Duodenal mucosa (tissue), 2 donors: Measurements from ENCODE around the gene SDK2.
"Not testable (repeated sequence)": the region's sequence is repeated elsewhere in the genome, so short reads cannot be mapped to it uniquely, and the experiment has no call there.

Experiments
- H3K27ac ChIP-seq: one replicate; pipeline ENCODE4 v1.7.0; 2013; ENCODE audit warnings: low read depth, low read length
- H3K27me3 ChIP-seq, 2 donors: one replicate each; pipeline ENCODE4 v1.7.0; 2013; ENCODE audit warnings: low read length in 2 of 2, control low read depth in 1 of 2; ENCODE audit not compliant: insufficient read depth in 2 of 2, control insufficient read depth in 1 of 2
- H3K36me3 ChIP-seq, 2 donors: one replicate each; pipeline ENCODE4 v1.7.0; 2013; ENCODE audit warnings: low read length in 2 of 2, control low read depth in 1 of 2; ENCODE audit not compliant: insufficient read depth in 2 of 2, control insufficient read depth in 1 of 2
- H3K4me1 ChIP-seq, 2 donors: one replicate each; pipeline ENCODE4 v1.7.0; 2013; ENCODE audit warnings: low read length in 2 of 2, control low read depth in 1 of 2; ENCODE audit not compliant: insufficient read depth in 2 of 2, control insufficient read depth in 1 of 2
- H3K4me3 ChIP-seq, 2 donors: one replicate each; pipeline ENCODE4 v1.7.0; 2013; ENCODE audit warnings: low read length in 2 of 2, low read depth in 1 of 2
- H3K9ac ChIP-seq, 2 donors: one replicate each; pipeline ENCODE4 v1.7.0; 2013; ENCODE audit warnings: low read length in 2 of 2, low read depth in 1 of 2
- H3K9me3 ChIP-seq, 2 donors: one replicate each; pipeline ENCODE4 v1.7.0; 2013; ENCODE audit warnings: low read length in 2 of 2, control low read depth in 1 of 2; ENCODE audit not compliant: control insufficient read depth in 1 of 2

The SDK2 gene

DNA sequence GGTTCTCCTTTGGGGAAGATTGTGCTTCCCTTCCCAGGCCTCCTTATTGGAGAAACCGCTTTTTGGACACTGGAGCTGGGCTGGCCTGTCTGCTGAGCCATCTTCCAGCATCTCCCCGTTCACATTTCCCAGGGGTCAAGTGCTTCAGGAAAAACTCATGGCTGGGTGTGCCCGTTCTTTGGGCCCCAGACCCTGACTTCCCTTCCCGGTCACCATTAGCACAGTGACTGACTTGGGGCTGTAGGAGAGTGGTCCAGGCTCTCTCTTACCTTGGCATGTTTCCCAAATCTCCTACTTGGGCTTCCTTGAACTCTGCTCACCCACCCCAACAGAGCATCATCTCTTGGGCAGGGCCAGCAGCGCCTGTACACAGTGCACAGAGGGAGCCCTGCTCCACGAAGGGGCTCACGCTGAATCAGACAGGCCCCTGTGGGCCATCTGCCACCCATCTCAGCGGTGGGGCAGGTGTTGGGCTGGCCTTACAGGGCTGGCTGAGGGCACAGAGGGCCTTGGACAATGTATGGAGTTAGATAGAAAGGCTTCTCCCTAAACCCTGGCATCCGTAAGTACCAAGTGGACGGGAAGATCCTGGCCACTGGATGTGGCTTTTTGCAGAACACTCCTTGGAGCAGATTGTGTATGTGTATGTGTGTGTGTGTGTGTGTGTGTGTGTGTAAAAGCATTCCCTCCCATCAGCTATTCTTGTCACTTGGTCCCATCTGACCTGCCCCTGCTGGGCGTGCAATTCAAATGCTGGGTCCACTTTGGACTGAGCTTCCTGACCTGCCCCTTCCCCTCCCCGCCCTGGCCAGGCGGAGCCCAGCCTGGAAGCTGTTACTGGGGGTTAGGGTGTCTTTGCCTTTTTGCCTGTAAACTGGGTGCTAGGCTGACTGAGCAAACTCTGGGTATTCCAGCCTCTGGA lies 307.6 kb downstream of the SDK2 start:
- H3K9me3 ChIP-seq = no peaks in the 10 kb centered on the region
- H3K4me1 ChIP-seq = peaks cover 16 to 17% of the 10 kb centered on the region in 2 donors
- H3K36me3 ChIP-seq = no peaks in the 10 kb centered on the region
- no peak overlapping the region for H3K4me3 ChIP-seq
- no peak overlapping the region for H3K27ac ChIP-seq
- H3K9ac ChIP-seq = no peak overlapping the region
- no peaks in the 10 kb centered on the region for H3K27me3 ChIP-seq

DNA sequence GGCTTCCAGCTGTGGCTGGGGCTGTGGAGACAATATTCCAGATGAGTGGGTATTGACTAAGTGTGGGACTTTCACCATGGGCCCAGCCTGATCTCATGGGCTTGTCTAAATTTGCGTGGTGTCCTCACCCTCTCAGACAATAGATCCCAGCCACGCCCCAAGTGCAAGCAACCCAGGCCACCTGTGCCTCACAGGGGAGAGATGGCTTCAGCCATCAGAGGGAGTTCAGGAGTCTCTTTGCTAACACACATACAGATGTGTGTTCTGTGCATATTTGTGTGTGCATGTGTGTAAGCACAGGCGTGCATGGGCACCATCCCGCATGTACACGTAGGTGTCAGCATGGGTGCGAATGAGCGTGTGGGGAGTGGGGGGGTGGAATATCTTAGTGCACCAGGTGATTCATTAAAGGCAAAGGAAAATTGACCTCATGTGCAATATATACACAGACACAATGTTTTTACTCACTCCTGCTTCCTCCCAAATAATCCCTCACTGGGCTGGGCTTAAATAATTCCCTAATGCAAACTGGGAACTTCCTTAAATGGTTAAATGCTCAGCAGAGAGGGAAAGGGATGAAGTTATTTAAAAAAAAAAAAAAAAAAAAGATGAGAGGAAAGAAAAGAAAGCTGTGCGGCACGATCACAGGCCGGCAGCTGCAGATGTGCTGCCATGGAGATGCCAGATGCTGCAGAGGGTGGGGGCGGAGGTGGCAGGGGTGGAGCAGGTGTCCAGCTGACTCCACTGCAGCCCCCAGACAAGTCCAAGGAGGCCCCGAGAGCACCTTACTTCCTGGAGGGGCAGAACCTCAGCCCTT lies 308.4 kb downstream of the SDK2 start:
- no peak overlapping the region for H3K9ac ChIP-seq
- no peak overlapping the region for H3K4me3 ChIP-seq
- no peak overlapping the region for H3K27ac ChIP-seq
- H3K9me3 ChIP-seq = no peaks in the 10 kb centered on the region
- no peaks in the 10 kb centered on the region for H3K36me3 ChIP-seq
- peaks cover 12 to 13% of the 10 kb centered on the region in 2 donors for H3K4me1 ChIP-seq
- no peaks in the 10 kb centered on the region for H3K27me3 ChIP-seq

DNA sequence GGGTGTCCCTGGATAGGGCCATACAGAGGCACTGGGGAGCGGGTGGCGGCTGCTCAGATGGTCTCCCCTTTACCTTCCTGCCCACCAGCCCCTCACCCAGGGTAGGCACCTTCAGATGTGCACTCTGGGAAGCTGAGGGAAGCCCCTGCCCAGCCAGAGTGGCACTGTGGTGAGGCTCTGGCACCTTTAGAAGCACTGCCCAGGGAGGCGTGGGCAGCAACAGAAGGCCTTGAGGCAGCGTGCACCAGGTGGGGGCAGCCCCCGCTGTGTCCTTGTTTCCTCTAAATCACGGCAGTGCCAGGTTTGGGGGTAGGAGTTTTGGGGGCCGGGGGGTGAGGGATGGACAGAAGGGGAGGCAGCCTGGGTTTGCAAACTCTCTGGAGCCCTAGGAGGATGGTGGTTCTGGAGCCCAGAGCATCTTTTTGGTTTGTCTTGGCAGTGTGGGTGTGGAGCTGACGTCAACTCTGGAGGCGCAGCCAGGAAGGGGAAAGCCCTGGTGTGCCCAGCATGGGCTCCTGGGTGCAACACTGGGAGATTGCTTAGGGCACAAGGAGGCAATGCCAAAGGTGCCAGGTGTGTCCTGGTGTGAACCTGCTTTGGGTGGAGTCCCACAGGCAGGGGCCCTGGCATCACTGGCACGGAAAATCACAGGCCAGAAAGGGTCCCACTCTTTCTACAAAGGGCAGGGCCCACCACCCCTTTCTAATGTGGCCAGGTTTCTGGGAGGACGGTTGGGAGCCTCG lies 309.3 kb downstream of the SDK2 start:
- H3K27ac ChIP-seq = no peak overlapping the region
- peaks cover 8 to 13% of the 10 kb centered on the region in 2 donors for H3K4me1 ChIP-seq
- no peak overlapping the region for H3K9ac ChIP-seq
- no peaks in the 10 kb centered on the region for H3K36me3 ChIP-seq
- no peaks in the 10 kb centered on the region for H3K9me3 ChIP-seq
- H3K27me3 ChIP-seq = no peaks in the 10 kb centered on the region
- H3K4me3 ChIP-seq = no peak overlapping the region

DNA sequence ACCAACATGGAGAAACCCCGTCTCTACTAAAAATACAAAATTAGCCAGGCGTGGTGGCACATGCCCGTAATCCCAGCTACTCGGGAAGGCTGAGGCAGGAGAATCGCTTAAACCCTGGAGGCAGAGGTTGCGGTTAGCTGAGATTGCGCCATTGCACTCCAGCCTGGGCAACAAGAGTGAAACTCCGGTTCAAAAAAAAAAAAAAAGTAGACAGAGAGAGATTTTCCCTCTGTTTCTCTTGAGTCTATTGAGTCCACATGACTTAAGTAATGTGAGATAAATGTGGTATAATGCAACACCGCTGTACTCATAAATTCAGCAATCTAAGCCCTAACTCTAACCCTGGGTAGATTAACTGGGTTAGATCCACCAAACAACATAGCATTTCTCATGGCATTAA lies 310.8 kb downstream of the SDK2 start:
- not testable (repeated sequence) for H3K4me3 ChIP-seq, H3K9me3 ChIP-seq, H3K36me3 ChIP-seq, H3K27ac ChIP-seq, H3K27me3 ChIP-seq, H3K9ac ChIP-seq
- H3K4me1 ChIP-seq = peaks cover 8 to 13% of the 10 kb centered on the region in 2 donors

DNA sequence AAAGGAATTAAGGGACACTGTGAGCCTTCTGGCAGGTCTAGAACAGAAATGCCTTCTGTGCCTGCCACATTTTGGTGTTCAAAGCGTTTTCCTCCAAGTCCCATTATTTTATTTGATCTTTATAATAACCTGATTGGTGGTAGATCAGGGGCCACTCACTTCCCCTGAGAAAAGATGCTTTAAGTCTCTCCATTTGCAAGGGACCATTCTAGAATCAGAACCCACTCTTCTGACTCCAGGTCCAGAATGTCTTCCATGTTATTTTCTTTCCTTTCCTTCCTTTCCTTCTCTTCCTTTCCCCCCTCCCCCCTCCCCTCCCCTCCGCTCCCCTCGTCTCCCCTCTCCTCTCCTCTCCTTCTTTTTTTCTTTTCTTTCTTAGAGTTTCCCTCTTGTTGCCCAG lies 313.2 kb downstream of the SDK2 start:
- Histone ChIP-seq H3K9ac (no peak overlapping the region), H3K4me3 (no peak overlapping the region), H3K27me3 (no peaks in the 10 kb centered on the region), H3K27ac (no peak overlapping the region), H3K4me1 (peaks cover 8 to 13% of the 10 kb centered on the region in 2 donors), H3K36me3 (no peaks in the 10 kb centered on the region), H3K9me3 (no peaks in the 10 kb centered on the region)

DNA sequence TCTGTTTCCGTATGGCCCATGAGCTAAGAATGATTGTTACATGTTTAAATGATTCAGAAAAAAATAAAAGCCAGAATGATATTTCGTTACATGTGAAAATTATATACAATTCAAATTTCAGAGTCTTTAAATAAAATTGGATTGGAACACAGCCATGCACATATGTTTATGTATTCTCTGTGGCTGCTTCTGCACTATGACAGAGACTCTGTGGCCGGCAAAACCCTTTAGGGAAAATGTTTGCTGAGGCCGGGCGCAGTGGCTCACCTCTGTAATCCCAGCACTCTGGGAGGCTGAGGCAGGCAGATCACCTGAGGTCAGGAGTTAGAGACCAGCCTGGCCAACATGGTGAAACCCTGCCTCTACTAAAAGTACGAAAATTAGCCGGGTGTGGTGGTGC lies 316.6 kb downstream of the SDK2 start:
- Histone ChIP-seq H3K4me1 (no peaks in the 10 kb centered on the region), H3K4me3 (no peak overlapping the region), H3K36me3 (no peaks in the 10 kb centered on the region), H3K27ac (no peak overlapping the region), H3K27me3 (no peaks in the 10 kb centered on the region), H3K9me3 (no peaks in the 10 kb centered on the region), H3K9ac (no peak overlapping the region)

DNA sequence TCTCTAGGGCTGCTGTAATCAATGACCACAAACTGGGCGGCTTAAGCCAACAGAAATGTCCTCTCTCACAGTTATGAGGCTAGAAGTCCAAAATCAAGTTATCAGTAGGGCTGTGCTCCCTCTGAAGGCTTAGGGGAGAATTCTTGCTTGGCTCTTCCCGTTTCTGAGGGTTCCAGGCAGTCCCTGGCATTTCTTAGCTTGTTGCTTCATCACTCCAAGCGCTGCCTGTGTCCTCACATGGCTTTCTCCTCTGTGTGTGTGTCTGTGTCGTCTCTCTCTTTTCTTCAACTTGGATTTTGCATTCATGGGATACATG lies 318.8 kb downstream of the SDK2 start:
- Histone ChIP-seq H3K36me3 (no peaks in the 10 kb centered on the region), H3K4me1 (no peaks in the 10 kb centered on the region), H3K27ac (no peak overlapping the region), H3K27me3 (no peaks in the 10 kb centered on the region), H3K4me3 (no peak overlapping the region), H3K9me3 (no peaks in the 10 kb centered on the region), H3K9ac (no peak overlapping the region)

DNA sequence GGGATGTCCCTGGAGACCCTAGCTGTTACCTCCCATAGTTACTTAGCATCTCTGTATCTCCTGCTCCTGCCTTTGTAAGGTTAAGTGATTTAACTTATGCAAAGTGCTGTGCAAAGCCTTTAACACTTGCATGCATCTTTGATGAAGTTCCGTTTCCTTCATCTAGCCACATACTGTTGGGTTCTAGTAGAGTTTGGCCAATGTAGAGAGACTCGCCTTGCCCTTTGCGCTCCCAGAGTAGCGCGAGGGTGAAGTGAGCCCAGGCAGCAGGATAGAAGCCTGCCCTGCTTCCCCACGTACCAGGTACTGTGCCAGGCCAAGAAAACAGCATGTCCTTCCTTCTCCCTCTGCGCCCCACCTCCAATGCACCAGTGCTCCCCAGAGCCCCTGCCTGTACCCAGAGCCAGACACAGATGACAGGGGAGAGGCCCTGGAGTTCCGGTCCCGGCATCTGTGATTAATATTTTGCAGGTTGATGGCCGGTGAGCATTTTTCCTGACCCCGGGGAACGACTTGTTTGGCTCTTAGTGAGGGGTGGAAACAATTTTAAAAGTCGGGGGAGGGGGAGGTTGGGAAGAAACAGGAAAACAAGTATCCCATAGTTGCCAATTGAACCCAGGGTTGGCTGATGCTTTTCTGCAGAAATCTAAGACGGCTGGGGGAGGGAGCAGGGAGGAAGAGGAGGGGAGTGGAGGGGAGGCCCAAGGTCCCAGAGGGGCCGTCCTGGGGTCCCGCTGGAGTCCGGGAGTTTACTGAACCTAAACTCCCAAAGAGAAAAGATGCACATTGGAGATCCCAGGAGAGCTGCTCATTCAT lies 319.3 kb downstream of the SDK2 start:
- no peaks in the 10 kb centered on the region for H3K27me3 ChIP-seq
- no peak overlapping the region for H3K27ac ChIP-seq
- no peaks in the 10 kb centered on the region for H3K4me1 ChIP-seq
- H3K9me3 ChIP-seq = no peaks in the 10 kb centered on the region
- H3K9ac ChIP-seq = no peak overlapping the region
- H3K36me3 ChIP-seq = no peaks in the 10 kb centered on the region
- no peak overlapping the region for H3K4me3 ChIP-seq

DNA sequence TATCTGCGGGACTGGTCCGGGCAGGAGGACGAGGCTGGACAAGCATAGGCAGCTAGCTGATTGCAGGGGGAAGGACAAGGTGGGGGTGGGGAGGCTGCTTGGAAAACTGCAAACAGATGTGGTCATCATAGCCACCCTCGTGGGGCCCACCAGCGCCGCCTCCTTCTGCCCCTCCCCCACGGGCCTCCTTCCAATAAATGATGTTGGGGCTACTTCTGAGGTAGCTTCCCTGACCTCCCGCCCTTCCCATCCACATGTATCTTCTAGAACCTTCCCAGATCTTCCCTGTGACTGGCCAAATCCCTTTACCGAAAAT lies 320.1 kb downstream of the SDK2 start:
- Histone ChIP-seq H3K27me3 (no peaks in the 10 kb centered on the region), H3K27ac (no peak overlapping the region), H3K9me3 (no peaks in the 10 kb centered on the region), H3K4me3 (no peak overlapping the region), H3K9ac (no peak overlapping the region), H3K36me3 (no peaks in the 10 kb centered on the region), H3K4me1 (no peaks in the 10 kb centered on the region)
